A673 (cell line): ENCODE results near the gene SOX21. TPM values are rescaled to one million over a fixed set of nuclear protein-coding genes. Genes with fewer than 3 reads are reported as not detected.

Experiments
- BruUV-seq: library from RNA; stranded (reverse); fragments of 400-500 nt; replicated peaks from 2 replicates; lab custom pipeline; 2021; lab: Mats Ljungman, UMichigan
- CTCF ChIA-PET: fragments of 300-600 bp; sonication (Branson Sonifier 250); formaldehyde crosslinking; loops from one replicate; lab custom pipeline; 2022; ENCODE audit warnings: antibody characterized with exemption; lab: Charles Lee
- POLR2A ChIA-PET: fragments of 300-600 bp; sonication (Branson Sonifier 250); formaldehyde crosslinking; loops from one replicate; lab custom pipeline; 2022; ENCODE audit warnings: antibody characterized with exemption; ENCODE audit not compliant: low non-redundant PET; lab: Charles Lee
- DNase-seq: peaks from one replicate; pipeline ENCODE4 v3.0.0-alpha.2; 2015; ENCODE audit warnings: low spot score
- H3K27ac ChIP-seq: fragments of 200-600 bp; sonication (generic); 2 replicates; pipeline ENCODE4 v1.5.1; 2016; ENCODE audit warnings: mixed run types, low read depth, mild to moderate bottlenecking, mixed read lengths, antibody characterized with exemption, low read length; ENCODE audit not compliant: poor library complexity, severe bottlenecking
- H3K27me3 ChIP-seq: fragments of 200-600 bp; sonication (generic); replicated peaks from 2 replicates; pipeline ENCODE4 v1.6.1; 2017; ENCODE audit warnings: mixed run types, low read depth, mild to moderate bottlenecking, mixed read lengths, antibody characterized with exemption, low read length; ENCODE audit not compliant: insufficient read depth, poor library complexity
- H3K36me3 ChIP-seq: fragments of 200-600 bp; sonication (generic); 2 replicates; pipeline ENCODE4 v1.6.1; 2016; ENCODE audit warnings: mixed run types, mild to moderate bottlenecking, mixed read lengths, antibody characterized with exemption, low read length; ENCODE audit not compliant: insufficient read depth, poor library complexity, severe bottlenecking
- H3K4me1 ChIP-seq: fragments of 200-600 bp; sonication (generic); 2 replicates; pipeline ENCODE4 v1.6.1; 2017; ENCODE audit warnings: mixed run types, mild to moderate bottlenecking, mixed read lengths, antibody characterized with exemption, low read length; ENCODE audit not compliant: insufficient read depth, poor library complexity, severe bottlenecking
- H3K4me3 ChIP-seq: fragments of 200-600 bp; sonication (generic); 2 replicates; pipeline ENCODE4 v1.5.1; 2016; ENCODE audit warnings: low read depth, mixed run types, mild to moderate bottlenecking, mixed read lengths, low read length; ENCODE audit not compliant: poor library complexity, severe bottlenecking
- H3K9me3 ChIP-seq: fragments of 200-600 bp; sonication (generic); 2 replicates; pipeline ENCODE4 v1.6.1; 2016; ENCODE audit warnings: mixed run types, low read depth, mild to moderate bottlenecking, mixed read lengths, antibody characterized with exemption, low read length; ENCODE audit not compliant: poor library complexity, severe bottlenecking
- EZH2 ChIP-seq: fragments of 200-600 bp; sonication (generic); IDR thresholded peaks from 2 replicates; pipeline ENCODE4 v1.6.1; 2017; ENCODE audit warnings: borderline replicate concordance, low read depth, mild to moderate bottlenecking, mixed read lengths, antibody characterized with exemption, low read length; ENCODE audit not compliant: poor library complexity, severe bottlenecking
- intact Hi-C: fragments of 100-400 bp; cut with micrococcal nuclease; formaldehyde crosslinking; loops from one replicate; pipeline ENCODE4 v1.10.0; 2022; ENCODE audit not compliant: unreplicated experiment
- total RNA-seq: library from RNA; stranded (reverse); gene quantifications from 2 replicates; pipeline ENCODE4 v1.2.3, GENCODE V29; 2021
- TF ChIP-seq, protein P1 (sequence below): fragments of 300-800, 200-600 bp; sonication (generic); conservative IDR thresholded peaks from 2 replicates; pipeline ENCODE4 v1.5.1; 2017; ENCODE audit warnings: low read depth, mild to moderate bottlenecking, antibody characterized with exemption, low read length, moderate library complexity, mixed read lengths

The SOX21 gene
- total RNA-seq, 1 experiment from 2014 or later, result not detected

DNA sequence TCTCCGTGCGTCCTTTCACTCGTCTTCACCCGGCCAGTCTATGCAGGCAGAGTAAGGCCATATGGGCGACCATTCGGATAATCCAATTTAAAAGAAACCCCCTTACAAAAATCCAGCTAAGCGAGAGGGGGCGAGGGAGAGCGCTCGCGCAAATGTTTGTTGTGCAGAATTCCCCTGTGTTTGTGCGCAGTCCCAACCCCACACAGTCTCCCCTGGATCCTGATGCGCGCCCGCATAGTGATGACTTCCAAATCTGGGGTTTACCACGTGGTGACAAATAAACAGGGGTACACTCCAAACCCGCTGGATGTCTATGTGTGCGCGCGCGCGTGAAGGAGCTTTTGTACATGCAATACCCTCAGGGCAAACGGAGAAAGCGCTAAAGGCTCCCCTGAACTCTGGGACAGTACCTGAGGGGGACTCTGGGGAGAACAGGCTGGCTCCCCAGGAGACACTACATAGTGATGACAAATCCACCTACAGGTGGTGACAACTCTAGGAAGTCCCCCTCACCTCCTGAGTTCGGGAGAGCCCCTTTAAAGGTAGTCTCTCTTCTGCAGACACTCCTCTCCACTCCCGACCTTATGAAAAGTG, 8.5 kb downstream of the SOX21 start:
- DNase-seq, result no peak
- CTCF ChIA-PET, result no interaction called here
- no TSS peak for BruUV-seq
- no peak overlapping the region for H3K27ac ChIP-seq
- TF ChIP-seq EZH2, result peak; percentile 98
- TF ChIP-seq, protein P1, sequence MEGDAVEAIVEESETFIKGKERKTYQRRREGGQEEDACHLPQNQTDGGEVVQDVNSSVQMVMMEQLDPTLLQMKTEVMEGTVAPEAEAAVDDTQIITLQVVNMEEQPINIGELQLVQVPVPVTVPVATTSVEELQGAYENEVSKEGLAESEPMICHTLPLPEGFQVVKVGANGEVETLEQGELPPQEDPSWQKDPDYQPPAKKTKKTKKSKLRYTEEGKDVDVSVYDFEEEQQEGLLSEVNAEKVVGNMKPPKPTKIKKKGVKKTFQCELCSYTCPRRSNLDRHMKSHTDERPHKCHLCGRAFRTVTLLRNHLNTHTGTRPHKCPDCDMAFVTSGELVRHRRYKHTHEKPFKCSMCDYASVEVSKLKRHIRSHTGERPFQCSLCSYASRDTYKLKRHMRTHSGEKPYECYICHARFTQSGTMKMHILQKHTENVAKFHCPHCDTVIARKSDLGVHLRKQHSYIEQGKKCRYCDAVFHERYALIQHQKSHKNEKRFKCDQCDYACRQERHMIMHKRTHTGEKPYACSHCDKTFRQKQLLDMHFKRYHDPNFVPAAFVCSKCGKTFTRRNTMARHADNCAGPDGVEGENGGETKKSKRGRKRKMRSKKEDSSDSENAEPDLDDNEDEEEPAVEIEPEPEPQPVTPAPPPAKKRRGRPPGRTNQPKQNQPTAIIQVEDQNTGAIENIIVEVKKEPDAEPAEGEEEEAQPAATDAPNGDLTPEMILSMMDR, result no peak
- intact Hi-C loops, result no loop called here
- POLR2A ChIA-PET, result interaction anchor here (0.6 kb wide), 1 partner anchor 575 kb away, joined by 3 read pairs; no protein-coding TSS in a partner anchor
- no peaks in the 10 kb centered on the region for H3K9me3 ChIP-seq
- peaks cover 100% of the 10 kb centered on the region for H3K27me3 ChIP-seq
- no peak overlapping the region for H3K4me3 ChIP-seq
- no peaks in the 10 kb centered on the region for H3K36me3 ChIP-seq
- H3K4me1 ChIP-seq, result peaks cover 7% of the 10 kb centered on the region

DNA sequence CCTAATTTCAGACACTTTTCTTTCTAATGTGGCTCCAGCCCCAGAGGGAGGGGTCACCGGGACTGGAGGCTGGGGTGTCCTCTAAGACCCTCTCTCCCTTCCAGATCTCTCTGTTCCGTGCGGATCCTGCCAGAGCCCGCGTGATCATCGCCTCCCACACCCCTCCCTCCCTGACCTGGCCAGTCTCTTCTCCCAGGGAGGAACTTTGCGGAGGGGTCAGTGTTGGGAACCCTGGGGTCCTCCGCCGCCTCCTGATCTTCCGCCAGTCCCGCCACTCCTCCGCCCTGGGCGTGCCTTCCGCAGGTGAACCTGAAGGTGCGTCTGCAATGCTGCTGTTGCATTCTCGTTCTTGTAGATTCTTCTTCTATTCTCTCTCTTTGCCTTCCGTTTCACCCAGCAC, 9.1 kb downstream of the SOX21 start:
- CTCF ChIA-PET, result no interaction called here
- Histone ChIP-seq H3K4me1 (peaks cover 7% of the 10 kb centered on the region), H3K27me3 (peaks cover 100% of the 10 kb centered on the region), H3K27ac (no peak overlapping the region), H3K9me3 (no peaks in the 10 kb centered on the region), H3K4me3 (no peak overlapping the region), H3K36me3 (no peaks in the 10 kb centered on the region)
- intact Hi-C loops, result no loop called here
- no peak for DNase-seq
- POLR2A ChIA-PET, result no interaction called here
- no peak for TF ChIP-seq EZH2
- TF ChIP-seq, protein P1, result no peak
- no TSS peak for BruUV-seq

DNA sequence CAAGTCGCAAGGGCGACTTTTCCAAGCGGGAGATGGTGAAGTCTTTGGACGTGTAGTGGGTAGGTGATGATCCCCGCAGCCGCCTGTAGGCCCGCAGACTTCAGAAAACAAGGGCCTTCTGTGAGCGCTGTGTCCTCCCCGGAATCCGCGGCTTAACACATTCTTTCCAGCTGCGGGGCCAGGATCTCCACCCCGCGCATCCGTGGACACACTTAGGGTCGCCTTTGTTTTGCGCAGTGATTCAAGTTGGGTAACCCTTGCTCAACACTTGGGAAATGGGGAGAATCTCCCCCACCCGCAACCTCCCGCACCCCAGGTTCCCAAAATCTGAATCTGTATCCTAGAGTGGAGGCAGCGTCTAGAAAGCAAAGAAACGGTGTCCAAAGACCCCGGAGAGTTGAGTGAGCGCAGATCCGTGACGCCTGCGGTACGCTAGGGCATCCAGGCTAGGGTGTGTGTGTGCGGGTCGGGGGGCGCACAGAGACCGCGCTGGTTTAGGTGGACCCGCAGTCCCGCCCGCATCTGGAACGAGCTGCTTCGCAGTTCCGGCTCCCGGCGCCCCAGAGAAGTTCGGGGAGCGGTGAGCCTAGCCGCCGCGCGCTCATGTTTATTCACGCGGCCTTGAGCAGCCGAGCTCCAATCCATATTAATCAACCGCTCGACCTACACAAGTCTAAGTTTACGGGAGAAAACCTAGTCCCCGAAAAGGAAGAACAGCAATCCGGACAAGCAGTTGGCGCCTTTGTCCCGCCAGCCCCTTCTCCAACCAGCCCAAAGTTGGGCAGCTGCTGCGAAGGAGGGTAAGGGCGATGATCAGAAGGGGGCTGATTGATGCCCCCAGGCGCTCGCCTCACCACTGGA, 9.9 kb downstream of the SOX21 start:
- no peak for DNase-seq
- BruUV-seq, result no TSS peak
- Histone ChIP-seq H3K4me3 (no peak overlapping the region), H3K27ac (no peak overlapping the region), H3K4me1 (peaks cover 4% of the 10 kb centered on the region), H3K9me3 (no peaks in the 10 kb centered on the region), H3K36me3 (no peaks in the 10 kb centered on the region), H3K27me3 (peaks cover 100% of the 10 kb centered on the region)
- TF ChIP-seq, protein P1, result no peak
- no peak for TF ChIP-seq EZH2
- intact Hi-C loops, result no loop called here
- POLR2A ChIA-PET, result interaction anchor here (0.6 kb wide), 2 partner anchors 59 to 697 kb away, joined by 3 read pairs; no protein-coding TSS in a partner anchor
- CTCF ChIA-PET, result no interaction called here
